Stimulated activated CD8-positive, alpha-beta memory T cell treated with anti-CD3 and anti-CD28 coated beads, Interleukin-7, amount 100 ng/mL, for 4 hours (primary cell): Measurements from ENCODE around the gene FGF22.
"Not testable (repeated sequence)": the region's sequence is repeated elsewhere in the genome, so short reads cannot be mapped to it uniquely, and the experiment has no call there.

ENCODE experiments used
- DNase-seq, 2 donors: peaks; one replicate each; pipeline ENCODE4 v3.0.0-alpha.2; 2020; ENCODE audit warnings: low read depth in 2 of 2

The FGF22 gene

DNA sequence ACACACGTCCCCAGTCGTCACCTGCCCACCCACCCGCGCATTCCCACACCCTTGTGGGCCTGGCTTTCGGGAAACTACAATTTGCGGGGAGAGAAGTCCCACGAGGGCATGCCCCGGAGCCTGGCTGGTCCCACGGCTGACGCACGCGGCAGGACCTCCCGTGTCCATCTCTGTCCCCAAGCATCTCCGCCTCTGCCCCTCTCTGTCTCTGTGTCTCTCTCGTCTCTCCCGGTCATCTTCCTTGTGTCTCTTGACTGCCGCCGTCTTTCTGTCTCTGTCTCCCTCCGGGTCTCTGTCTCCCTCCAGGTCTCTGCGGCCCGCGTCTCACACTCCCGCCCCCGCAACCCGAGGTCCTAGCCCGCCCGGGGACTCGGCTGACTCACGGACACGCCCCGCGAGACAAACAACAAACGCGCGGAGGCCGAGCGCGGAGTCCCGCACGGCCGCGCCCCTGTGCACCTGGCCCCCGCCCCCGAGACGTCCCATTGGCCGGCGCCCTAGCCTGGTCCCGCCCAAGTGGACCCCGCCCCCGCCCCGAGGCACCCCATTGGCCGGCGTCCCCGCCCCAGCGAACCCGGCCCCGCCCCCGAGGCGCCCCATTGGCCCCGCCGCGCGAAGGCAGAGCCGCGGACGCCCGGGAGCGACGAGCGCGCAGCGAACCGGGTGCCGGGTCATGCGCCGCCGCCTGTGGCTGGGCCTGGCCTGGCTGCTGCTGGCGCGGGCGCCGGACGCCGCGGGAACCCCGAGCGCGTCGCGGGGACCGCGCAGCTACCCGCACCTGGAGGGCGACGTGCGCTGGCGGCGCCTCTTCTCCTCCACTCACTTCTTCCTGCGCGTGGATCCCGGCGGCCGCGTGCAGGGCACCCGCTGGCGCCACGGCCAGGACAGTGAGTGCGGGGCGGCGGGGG lies at the start of gene FGF22:
Gene FGF22 (plus strand): TSS at position 627 of the 908 bp plus-strand sequence. CDS start 47 bp downstream, at position 674.
- DNase-seq: peak; percentile 91 to 96

DNA sequence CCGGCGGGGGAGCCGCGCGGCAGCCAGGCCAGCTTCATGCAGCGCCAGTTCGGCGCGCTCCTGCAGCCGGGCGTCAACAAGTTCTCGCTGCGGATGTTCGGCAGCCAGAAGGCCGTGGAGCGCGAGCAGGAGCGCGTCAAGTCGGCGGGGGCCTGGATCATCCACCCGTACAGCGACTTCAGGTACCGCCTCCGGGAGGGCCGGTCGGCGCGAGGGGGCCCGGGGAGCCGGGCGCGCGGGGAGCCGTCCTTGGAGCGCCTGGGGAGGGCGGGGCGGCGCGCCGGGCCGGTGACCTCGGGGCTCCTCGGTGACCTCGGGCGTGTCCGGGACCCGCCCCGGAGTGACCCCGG lies 49.3 kb upstream of the FGF22 start:
- no peak for DNase-seq

DNA sequence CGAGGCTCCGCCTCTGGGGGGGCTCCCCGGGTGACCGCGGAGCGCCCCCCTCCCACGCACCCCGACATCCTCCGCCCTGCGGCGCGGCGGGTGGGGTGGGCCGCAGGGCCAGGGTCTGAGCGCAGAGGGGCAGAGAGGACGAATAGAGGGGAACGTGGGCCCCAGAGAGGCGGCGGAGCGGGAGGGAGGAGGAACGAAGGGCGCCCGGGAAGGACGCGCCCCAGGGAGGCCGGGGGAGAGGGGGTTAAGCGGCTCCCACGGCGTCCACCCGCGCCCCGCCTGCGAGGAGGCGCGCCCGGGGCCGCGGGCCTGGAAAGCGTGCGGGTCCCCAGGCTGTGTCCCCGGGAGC lies 49.0 kb upstream of the FGF22 start:
- no peak for DNase-seq

DNA sequence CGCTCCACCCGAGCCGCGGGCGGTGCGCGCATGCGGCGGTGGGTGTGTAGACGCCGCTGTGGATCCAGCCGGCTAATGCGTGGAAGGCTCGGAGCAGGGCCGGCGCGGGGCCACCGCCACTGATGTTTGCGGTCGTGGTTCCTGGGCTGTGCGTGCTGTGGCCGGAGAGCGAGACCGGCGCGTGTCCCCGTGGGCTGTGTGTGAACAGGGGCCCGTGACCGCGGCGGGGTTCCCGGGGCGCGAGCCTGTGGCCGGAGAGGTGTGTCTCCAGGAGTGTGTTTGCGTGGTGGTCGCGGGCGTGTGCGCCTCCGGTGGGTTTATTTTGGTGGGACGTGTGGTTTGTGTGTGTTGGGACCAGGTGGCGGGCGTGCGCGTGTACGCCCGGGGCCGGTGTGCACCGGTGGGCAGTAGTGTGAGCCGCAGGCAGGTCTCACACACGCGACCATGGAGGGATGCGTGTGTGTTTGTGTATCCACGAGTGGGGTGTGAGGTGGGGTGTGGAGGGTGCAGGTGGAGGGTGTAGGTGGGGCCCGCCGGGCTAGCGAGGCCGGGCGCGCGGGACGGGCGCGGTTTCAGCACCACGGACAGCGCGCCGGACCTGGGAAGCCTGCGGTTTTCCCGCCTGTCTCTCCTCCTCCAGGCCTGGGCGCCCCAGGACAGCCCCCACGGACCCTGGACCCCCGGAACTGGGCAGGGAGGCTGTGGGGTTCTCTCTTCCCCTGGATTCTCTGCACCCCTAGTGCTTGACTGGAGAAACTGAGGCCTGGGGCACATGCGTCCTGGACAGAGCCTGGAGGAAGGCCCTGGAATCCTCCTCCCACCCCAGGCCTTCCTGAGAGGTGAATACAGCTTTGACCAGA lies 48.4 kb upstream of the FGF22 start:
- no peak for DNase-seq

DNA sequence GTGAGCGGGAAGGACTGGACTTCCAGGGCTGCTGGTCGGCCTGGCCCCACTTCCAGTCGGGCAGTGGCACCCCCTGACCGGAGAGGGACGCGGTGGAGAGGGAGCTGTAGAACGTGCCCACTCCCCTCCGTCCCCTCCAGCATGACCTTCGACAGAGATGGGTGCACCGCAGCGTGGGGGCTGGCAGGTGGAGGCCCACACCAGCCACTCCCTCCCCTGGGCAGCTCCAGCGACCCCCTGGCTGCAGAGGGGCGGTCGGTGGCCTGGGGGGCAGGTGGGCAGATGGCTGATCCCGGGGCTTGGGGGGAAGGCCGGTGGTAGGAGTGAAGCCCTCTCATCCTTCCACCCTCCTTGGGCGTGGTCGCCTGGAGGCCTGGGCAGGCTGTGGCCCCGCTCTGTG lies 47.6 kb upstream of the FGF22 start:
- no peak for DNase-seq

DNA sequence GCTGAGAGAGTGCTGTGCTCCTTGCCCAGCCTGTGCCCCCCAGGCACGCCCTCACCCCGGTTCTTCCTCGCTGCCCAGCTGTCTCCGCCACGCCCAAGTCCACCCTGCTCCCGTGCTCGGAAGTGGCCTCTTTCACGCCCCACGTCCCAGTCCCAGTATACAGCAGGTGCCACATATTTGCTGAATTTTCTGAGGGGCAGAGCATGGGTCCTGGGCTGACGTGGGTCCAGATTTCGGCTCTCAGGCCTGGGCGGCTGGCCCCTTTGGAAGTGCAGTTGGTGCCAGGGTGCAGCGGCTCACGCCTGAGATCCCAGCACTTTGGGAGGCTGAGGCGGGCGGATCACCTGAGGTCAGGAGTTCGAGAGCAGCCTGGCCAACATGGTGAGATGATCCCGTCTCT lies 46.6 kb upstream of the FGF22 start:
- DNase-seq: no peak

DNA sequence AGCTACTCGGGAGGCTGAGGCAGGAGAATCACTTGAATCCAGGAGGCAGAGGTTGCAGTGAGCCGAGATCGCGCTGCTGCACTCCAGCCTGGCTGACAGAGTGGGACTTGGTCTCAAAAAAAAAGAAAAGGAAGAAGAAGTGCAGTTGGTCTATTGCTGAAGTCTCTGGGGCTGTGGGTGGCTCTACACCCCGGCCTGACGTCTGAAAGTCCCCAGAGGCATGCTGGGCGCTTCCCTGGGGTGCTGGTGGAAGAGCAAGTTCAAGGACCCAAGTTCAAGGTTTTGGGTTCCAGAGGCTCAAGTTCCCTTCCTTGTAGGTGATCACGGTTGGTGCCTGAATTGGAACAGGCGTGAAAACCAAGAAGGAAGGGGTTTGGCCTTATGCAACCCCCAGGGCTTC lies 46.2 kb upstream of the FGF22 start:
- no peak for DNase-seq

DNA sequence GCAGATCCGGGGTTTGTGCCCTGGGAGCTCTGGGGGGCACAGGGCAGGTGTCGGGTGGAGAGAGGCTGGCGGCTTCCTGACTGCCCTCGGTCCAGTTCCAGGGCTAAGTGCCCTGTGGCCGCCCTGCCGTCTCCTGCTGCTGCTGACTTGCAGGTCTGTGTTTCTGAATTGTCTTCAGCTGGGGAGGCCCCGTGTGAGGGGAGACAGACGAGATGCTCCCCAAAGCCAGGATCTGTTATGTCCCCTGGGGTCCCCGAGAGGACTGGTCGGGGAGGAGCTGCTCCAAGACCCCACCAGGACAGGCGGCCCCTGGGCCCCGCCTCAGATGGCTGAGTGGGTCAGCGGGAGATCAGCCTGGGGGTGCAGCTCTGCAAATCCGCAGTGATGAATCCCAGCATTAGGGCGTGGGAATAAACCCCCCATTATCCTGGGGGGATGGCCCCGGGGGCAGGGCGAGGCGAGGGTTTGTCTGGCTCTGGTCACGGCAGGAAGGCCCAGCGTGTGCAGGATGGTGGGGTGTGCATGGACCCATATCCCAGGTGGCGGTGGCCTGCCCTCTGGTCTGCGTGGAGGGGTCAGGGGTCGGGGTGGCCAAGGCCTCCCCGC lies 45.3 kb upstream of the FGF22 start:
- DNase-seq: no peak

DNA sequence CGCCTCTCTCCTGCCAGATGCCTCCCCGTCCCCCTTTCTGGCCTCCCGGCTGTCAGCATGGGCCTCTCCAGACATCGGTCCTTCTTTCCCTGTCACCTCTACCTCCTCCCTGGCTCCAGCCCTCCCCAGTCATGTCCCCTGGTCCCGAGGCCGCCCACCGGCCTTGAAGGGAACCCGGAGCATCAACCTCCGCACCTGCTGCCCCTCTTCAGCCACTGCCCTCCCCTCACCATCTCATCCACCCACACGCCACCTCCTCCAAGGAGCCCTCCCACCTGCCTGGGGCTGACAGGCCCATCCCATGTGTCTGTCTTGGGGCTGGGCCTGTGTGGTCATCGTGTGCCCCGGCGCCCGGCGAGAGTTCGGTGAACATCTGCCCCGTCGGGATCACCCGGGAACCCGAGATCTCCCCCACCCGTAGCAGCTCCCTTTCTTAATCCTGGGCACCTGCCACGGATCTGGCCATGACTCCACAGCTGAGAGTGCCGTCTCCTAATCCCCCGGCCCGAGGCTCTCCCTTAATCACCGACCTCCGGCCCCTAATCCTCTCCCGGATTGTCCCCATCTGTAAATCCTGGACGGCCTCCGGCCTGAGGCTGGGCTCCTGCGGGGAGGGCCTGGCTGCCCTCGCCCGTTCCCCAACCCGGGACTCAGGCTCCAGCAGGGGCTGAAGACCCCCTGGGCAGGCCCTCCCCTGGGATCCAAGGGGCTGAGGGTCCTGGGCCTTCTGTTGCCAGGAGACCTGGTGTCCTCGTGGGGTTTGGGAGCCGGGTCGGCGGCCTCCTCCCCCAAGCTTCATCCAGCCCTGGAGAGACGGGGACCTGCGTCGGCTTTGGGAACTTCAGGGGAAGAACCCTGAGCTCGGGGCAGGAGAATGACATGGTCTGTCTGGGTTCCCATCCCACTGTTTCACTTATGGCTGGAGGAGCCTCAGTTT lies 44.1 kb upstream of the FGF22 start:
- no peak for DNase-seq

DNA sequence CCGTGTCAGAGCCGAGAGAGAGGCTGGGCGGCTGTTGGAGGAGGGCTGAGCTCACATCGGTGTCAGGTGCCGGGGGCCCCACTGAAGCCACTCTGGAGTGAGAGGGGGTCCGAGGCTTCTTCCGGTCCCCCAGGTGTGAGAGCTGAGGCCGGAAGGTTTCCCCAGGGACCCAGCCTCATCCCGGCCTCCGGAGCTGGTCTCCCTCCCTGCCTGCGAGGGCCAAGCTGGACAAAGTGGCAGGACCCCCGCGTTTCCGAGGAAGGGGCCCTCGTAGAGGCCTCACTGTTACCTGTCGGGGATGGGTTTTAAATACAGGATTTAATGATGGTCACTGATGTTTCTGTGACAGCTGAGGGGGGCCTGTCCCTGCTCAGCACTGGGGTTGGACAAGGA lies 43.4 kb upstream of the FGF22 start:
- DNase-seq: no peak

DNA sequence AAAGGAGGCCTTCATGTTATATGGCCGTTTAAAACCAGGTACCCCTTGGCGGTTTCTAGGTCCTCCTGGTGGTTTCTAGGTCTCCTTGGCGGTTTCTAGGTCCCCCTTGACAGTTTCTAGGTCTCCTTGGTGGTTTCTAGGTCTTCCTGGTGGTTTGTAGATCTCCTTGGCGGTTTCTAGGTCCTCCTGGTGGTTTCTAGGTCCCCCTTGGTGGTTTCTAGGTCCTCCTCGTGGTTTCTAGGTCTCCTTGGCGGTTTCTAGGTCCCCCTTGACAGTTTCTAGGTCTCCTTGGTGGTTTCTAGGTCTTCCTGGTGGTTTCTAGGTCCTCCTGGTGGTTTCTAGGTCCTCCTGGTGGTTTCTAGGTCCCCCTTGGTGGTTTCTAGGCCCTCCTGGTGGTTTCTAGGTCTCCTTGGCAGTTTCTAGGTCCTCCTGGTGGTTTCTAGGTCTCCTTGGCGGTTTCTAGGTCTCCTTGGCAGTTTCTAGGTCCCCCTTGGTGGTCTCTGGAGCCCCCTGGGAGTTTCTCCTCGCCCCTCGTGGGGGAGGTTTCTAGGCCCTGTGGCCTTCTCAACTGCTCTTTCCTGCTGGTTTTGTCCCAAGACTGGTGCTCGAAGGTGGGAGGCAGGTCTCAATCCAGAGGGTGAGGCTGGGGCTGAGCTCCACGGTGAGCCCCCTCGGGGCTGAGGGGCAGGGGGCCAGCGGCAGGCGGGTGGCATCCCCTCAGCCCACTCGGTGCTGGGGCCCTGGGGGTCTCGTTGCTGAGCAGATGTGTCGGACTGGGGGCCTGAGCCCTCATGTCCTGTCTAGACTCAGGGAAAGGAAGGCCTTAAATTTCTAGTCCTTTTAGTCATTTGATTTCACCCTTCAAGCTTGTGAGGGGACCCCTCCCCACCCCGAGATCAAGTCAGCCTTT lies 42.0 kb upstream of the FGF22 start:
- no peak for DNase-seq

DNA sequence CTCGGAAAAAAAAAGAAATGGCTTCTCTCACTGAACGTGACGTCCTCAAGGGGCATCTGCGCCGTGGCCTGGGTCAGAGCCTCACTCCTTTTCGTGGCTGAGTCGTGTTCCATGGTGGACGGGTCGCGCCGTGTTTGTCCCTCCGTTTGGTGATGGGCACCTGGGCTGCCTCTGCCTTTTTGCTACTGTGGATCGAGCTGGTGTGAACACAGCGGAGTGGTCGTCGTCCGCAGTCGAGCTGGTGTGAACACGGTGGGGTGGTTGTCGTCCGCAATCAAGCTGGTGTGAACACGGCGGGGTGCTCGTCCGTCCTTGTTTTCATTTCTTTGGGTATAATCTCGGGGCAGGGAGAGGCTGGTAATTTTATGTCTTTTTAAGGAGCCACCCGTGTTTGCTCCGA lies 38.4 kb upstream of the FGF22 start:
- no peak for DNase-seq

DNA sequence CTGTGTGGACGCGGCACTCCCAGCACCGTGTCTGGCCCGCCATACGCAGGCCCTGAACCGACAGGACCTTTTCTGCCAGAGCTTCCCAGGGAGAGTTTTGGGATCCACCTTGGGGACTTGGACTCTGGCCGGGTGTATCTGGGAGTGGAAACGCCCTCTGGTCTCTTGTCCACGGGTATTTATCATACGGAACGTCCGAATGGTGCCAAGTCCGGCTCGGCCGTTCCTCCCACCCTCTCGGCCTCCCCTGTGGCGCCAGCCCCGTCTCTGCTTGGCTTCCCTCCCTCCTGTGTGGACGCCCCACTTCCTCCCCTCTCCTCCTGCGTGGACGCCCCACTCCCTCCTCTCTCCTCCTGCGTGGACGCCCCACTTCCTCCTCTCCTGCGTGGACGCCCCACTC lies 37.9 kb upstream of the FGF22 start:
- DNase-seq: no peak

DNA sequence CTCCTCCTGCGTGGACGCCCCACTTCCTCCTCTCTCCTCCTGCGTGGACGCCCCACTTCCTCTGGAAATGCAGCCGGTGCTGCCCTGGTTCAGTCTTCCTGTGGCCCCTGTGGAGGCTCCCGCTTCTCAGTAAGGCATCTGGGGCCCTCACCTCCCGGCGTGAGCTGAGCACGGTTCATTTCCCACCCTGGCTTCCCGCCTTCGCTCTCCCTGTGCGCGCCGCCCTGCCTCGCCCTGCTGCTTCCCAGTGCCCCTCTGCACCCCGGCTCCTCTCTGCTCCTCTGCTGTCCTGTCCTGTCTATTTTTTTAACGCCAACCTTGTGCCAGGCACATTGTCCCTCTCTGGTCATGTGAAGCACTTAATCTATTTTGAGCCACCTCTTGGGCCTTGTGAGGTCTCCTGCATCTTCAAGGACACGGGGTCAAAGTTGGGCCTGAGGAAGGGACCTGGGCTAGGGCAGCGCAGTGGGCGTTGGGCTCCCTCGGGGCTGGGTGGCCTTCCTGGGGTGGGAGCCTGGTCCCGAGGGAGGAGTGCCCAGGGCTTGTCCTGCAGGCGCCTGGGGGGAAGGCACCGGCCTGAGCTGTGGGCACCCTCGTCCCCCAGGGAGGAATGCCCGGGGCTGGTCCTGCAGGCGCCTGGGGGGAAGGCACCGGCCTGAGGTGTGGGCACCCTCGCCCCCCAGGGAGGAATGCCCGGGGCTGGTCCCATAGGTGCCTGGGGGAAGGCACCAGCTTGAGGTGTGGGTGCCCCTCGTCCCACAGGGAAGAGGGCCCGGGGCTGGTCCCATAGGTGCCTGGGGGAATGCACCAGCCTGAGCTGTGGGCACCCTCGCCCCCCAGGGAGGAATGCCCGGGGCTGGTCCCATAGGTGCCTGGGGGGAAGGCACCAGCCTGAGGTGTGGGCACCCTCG lies 37.0 kb upstream of the FGF22 start:
- no peak for DNase-seq

DNA sequence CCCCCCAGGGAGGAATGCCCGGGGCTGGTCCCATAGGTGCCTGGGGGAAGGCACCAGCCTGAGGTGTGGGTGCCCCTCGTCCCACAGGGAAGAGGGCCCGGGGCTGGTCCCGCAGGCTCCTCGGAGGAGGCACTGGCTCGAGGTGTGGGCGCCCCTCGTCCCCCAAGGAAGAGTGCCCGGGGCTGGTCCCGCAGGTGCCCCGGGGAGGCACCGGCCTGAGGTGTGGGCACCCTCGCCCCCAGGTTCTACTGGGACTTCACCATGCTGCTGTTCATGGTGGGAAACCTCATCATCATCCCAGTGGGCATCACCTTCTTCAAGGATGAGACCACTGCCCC lies 36.4 kb upstream of the FGF22 start:
- not testable (repeated sequence) for DNase-seq

DNA sequence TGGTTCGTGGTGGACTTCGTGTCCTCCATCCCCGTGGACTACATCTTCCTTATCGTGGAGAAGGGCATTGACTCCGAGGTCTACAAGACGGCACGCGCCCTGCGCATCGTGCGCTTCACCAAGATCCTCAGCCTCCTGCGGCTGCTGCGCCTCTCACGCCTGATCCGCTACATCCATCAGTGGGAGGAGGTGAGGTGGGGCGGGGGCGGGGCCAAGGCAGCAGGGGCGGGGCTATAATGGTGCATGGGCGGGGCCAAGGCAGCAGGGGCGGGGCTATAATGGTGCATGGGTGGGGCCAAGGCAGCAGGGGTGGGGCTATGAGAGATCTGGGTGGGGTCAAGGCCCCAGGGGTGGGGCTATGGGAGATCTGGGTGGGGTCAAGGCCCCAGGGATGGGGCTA lies 35.9 kb upstream of the FGF22 start:
- DNase-seq: not testable (repeated sequence)

DNA sequence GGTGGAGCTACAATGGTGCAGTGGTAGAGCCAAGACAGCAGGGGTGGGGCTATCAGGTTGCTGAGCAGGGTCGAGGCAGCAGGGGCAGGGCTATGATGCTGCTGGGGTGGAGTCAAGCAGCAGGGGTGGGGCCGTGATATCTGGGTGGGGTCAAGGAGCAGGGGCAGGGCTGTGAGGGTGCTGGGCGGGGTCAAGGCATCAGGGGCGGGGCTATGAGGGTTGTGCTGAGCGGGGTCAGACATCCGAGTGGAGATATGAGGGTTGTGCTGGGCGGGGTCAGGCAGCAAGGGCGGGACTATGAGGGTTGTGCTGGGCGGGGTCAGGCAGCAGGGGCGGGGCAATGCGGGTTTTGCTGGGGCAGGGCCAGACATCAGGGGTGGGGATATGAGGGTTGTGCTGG lies 35.3 kb upstream of the FGF22 start:
- no peak for DNase-seq

DNA sequence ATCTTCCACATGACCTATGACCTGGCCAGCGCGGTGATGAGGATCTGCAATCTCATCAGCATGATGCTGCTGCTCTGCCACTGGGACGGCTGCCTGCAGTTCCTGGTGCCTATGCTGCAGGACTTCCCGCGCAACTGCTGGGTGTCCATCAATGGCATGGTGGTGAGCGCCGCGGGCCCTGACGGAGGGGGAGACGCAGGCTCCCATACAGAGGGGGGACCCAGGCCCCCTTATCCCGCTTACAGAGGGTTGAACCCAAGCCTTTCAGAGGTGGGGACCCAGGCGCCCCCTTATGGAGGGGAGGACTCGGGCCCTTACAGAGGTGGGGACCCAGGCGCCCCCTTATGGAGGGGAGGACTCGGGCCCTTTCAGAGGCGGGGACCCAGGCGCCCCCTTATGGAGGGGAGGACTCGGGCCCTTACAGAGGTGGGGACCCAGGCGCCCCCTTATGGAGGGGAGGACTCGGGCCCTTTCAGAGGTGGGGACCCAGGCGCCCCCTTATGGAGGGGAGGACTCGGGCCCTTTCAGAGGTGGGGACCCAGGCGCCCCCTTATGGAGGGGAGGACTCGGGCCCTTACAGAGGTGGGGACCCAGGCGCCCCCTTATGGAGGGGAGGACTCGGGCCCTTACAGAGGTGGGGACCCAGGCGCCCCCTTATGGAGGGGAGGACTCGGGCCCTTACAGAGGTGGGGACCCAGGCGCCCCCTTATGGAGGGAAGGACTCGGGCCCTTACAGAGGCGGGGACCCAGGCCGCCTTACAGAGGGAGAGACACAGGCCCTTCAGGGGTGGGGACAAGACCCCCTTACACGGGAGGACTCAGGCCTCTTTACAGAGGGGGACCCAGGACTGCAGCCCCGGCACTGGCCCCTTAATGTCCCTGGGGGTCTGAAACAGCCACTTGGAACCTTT lies 34.4 kb upstream of the FGF22 start:
- DNase-seq: not testable (repeated sequence)
